GM12878 (cell line): ENCODE results near the gene PCDH15.

Experiments
- CHD1 ChIP-seq: IDR thresholded peaks from 2 replicates; pipeline ENCODE4 v1.6.1; 2012; ENCODE audit warnings: low read depth, low read length, improper control_type of control experiment
- CREB1 ChIP-seq: IDR thresholded peaks from 2 replicates; pipeline ENCODE4 v1.6.1; 2012; ENCODE audit warnings: low read depth, mild to moderate bottlenecking, inconsistent platforms
- EZH2 ChIP-seq: IDR thresholded peaks from 2 replicates; pipeline ENCODE4 v1.6.1; 2012; ENCODE audit warnings: low read depth, mild to moderate bottlenecking, control low read depth, inconsistent platforms, low read length, borderline replicate concordance; ENCODE audit not compliant: control insufficient read depth
- GABPA ChIP-seq: IDR thresholded peaks from 2 replicates; pipeline ENCODE4 v1.6.1; 2014; ENCODE audit warnings: antibody characterized with exemption, low read depth, mild to moderate bottlenecking, inconsistent platforms
- NBN ChIP-seq: fragments of 450-650 bp; IDR thresholded peaks from 2 replicates; pipeline ENCODE4 v1.6.1; 2016
- POLR2AphosphoS5 ChIP-seq: IDR thresholded peaks from 2 replicates; pipeline ENCODE4 v1.6.1; 2011; ENCODE audit warnings: mild to moderate bottlenecking, low read length, inconsistent platforms
- POU2F2 ChIP-seq: IDR thresholded peaks from 3 replicates; pipeline ENCODE4 v1.6.1; 2011; ENCODE audit warnings: low read depth, mild to moderate bottlenecking, low read length, borderline replicate concordance
- SMAD1 ChIP-seq: fragments of 450-650 bp; IDR thresholded peaks from 2 replicates; pipeline ENCODE4 v1.6.1; 2018; ENCODE audit warnings: mild to moderate bottlenecking, low read depth; ENCODE audit not compliant: partially characterized antibody
- TCF3 ChIP-seq: IDR thresholded peaks from 2 replicates; pipeline ENCODE4 v1.6.1; 2012; ENCODE audit warnings: low read depth, mild to moderate bottlenecking, low read length, borderline replicate concordance; ENCODE audit not compliant: insufficient read depth
- ZNF274 ChIP-seq: IDR thresholded peaks from one replicate; pipeline ENCODE4 v1.8.0; 2011; ENCODE audit not compliant: insufficient read length, insufficient read depth
- TF ChIP-seq, protein P1 (sequence below), 3 experiments: IDR thresholded peaks in 2 of 3; conservative IDR thresholded peaks in 1 of 3; 2 replicates each; pipeline ENCODE4 v1.5.1; 2011; ENCODE audit warnings: low read depth in 3 of 3, low read length in 3 of 3, mild to moderate bottlenecking in 3 of 3, control low read depth in 2 of 3, moderate library complexity in 2 of 3, inconsistent platforms in 1 of 3, mixed read lengths in 1 of 3; ENCODE audit not compliant: control insufficient read depth in 2 of 3, insufficient read depth in 1 of 3; ENCODE audit errors: extremely low read depth in 1 of 3
- TF ChIP-seq, protein P2 (sequence below): fragments of 450-650 bp; formaldehyde crosslinking; IDR thresholded peaks from 2 replicates; pipeline ENCODE4 v1.5.0; 2022; ENCODE audit warnings: mild to moderate bottlenecking, missing genetic modification characterization

DNA sequence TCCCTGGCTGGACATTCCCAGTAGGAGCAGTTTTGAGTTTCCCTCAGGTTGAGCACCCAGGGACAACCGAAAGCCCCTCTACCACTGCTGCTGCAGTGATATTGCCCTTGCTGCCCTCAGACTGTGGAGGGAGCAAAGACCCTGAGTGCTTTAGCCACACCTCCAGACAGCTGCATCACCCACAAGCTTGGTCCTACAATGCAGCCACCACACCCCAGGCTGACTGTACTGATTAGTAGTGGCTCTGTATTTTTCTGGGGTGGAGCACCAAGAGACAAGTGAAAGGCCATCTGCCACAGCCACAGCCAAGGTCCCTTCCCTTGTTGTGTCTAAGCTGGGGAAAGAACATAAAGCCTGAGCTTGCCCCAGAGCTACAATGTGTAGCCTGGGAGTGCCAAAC is 789.9 kb downstream of the PCDH15 start:
- TF ChIP-seq EZH2 (no peak), NBN (no peak), CHD1 (no peak), POLR2AphosphoS5 (no peak), POU2F2 (no peak), TCF3 (no peak), ZNF274 (no peak), CREB1 (no peak), SMAD1 (no peak), GABPA (no peak)
- TF ChIP-seq, protein P1, sequence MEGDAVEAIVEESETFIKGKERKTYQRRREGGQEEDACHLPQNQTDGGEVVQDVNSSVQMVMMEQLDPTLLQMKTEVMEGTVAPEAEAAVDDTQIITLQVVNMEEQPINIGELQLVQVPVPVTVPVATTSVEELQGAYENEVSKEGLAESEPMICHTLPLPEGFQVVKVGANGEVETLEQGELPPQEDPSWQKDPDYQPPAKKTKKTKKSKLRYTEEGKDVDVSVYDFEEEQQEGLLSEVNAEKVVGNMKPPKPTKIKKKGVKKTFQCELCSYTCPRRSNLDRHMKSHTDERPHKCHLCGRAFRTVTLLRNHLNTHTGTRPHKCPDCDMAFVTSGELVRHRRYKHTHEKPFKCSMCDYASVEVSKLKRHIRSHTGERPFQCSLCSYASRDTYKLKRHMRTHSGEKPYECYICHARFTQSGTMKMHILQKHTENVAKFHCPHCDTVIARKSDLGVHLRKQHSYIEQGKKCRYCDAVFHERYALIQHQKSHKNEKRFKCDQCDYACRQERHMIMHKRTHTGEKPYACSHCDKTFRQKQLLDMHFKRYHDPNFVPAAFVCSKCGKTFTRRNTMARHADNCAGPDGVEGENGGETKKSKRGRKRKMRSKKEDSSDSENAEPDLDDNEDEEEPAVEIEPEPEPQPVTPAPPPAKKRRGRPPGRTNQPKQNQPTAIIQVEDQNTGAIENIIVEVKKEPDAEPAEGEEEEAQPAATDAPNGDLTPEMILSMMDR (IDR thresholded peaks at IDR 0.05 in 2 of 3, conservative IDR thresholded peaks at IDR 0.05 in 1 of 3; ENCODE audit: control insufficient read depth in 2 of 3, extremely low read depth in 1 of 3, insufficient read depth in 1 of 3, low read depth in 3 of 3, low read length in 3 of 3), result no peak
- TF ChIP-seq, protein P2, sequence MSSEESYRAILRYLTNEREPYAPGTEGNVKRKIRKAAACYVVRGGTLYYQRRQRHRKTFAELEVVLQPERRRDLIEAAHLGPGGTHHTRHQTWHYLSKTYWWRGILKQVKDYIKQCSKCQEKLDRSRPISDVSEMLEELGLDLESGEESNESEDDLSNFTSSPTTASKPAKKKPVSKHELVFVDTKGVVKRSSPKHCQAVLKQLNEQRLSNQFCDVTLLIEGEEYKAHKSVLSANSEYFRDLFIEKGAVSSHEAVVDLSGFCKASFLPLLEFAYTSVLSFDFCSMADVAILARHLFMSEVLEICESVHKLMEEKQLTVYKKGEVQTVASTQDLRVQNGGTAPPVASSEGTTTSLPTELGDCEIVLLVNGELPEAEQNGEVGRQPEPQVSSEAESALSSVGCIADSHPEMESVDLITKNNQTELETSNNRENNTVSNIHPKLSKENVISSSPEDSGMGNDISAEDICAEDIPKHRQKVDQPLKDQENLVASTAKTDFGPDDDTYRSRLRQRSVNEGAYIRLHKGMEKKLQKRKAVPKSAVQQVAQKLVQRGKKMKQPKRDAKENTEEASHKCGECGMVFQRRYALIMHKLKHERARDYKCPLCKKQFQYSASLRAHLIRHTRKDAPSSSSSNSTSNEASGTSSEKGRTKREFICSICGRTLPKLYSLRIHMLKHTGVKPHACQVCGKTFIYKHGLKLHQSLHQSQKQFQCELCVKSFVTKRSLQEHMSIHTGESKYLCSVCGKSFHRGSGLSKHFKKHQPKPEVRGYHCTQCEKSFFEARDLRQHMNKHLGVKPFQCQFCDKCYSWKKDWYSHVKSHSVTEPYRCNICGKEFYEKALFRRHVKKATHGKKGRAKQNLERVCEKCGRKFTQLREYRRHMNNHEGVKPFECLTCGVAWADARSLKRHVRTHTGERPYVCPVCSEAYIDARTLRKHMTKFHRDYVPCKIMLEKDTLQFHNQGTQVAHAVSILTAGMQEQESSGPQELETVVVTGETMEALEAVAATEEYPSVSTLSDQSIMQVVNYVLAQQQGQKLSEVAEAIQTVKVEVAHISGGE (CRISPR knock-in tag), result no peak
